ENCODE results near the gene APBB2.

APBB2 gene

GRCh38 chr4:40962551-40963180 lies 251.7 kb downstream of the APBB2 start:
- DNase-seq = no peak

GRCh38 chr4:40960941-40961340 lies 253.4 kb downstream of the APBB2 start:
- DNase-seq = no peak

GRCh38 chr4:40957281-40957680 lies 257.1 kb downstream of the APBB2 start:
- no peak for DNase-seq

- no peak for DNase-seq
Measured at GRCh38 chr4:40956721-40957255, 257.6 kb downstream of the APBB2 start.

GRCh38 chr4:40954088-40954668 lies 260.2 kb downstream of the APBB2 start:
- no peak for DNase-seq

- no peak for DNase-seq
Measured at GRCh38 chr4:40953283-40954087, 260.9 kb downstream of the APBB2 start.

- DNase-seq = no peak
Measured at GRCh38 chr4:40952672-40953071, 261.7 kb downstream of the APBB2 start.

- DNase-seq = no peak
Measured at GRCh38 chr4:40952217-40952616, 262.1 kb downstream of the APBB2 start.

- DNase-seq = no peak
Measured at GRCh38 chr4:40951026-40951425, 263.3 kb downstream of the APBB2 start.

GRCh38 chr4:40949358-40950100 lies 264.8 kb downstream of the APBB2 start:
- no peak for DNase-seq

- DNase-seq = no peak
Measured at GRCh38 chr4:40948014-40948413, 266.3 kb downstream of the APBB2 start.

GRCh38 chr4:40946652-40947051 lies 267.7 kb downstream of the APBB2 start:
- DNase-seq = no peak

GRCh38 chr4:40940756-40941155 lies 273.6 kb downstream of the APBB2 start:
- no peak for DNase-seq

GRCh38 chr4:40940317-40940741 lies 274.0 kb downstream of the APBB2 start:
- DNase-seq = no peak

- DNase-seq = no peak
Measured at GRCh38 chr4:40939856-40940255, 274.5 kb downstream of the APBB2 start.

- no peak for DNase-seq
Measured at GRCh38 chr4:40938337-40938736, 276.0 kb downstream of the APBB2 start.

- DNase-seq = no peak
Measured at GRCh38 chr4:40937140-40937725, 277.1 kb downstream of the APBB2 start.

GRCh38 chr4:40934676-40935075 lies 279.7 kb downstream of the APBB2 start:
- DNase-seq = no peak

GRCh38 chr4:40933272-40934053 lies 280.9 kb downstream of the APBB2 start:
- DNase-seq = no peak

GRCh38 chr4:40931841-40932240 lies 282.5 kb downstream of the APBB2 start:
- DNase-seq = no peak

GRCh38 chr4:40931238-40931637 lies 283.1 kb downstream of the APBB2 start:
- no peak for DNase-seq

- no peak for DNase-seq
Measured at GRCh38 chr4:40927074-40927473, 287.3 kb downstream of the APBB2 start.
